Activated CD4-positive, alpha-beta T cell treated with anti-CD3 and anti-CD28 coated beads for 48 hours (primary cell): Measurements from ENCODE around the gene LEP.

ENCODE experiments used
- DNase-seq: peaks from one replicate; pipeline ENCODE4 v3.0.0-alpha.2; 2020

Gene LEP

DNA sequence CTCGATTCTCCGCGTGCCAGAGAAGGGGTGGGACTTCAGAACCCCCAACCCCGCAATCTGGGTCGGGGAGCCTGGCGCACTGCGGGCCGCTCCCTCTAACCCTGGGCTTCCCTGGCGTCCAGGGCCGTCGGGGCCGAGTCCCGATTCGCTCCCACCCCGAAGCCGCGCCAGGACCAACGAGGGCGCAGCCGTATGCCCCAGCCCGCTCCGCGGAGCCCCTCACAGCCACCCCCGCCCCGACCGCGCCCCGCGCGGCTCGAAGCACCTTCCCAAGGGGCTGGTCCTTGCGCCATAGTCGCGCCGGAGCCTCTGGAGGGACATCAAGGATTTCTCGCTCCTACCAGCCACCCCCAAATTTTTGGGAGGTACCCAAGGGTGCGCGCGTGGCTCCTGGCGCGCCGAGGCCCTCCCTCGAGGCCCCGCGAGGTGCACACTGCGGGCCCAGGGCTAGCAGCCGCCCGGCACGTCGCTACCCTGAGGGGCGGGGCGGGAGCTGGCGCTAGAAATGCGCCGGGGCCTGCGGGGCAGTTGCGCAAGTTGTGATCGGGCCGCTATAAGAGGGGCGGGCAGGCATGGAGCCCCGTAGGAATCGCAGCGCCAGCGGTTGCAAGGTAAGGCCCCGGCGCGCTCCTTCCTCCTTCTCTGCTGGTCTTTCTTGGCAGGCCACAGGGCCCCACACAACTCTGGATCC lies at the start of gene LEP:
TSS of gene LEP (plus strand) at position 583 of the 691 bp plus-strand sequence. CDS start 10,741 bp downstream, outside the sequence.
- no peak for DNase-seq

- DNase-seq, result no peak
Observed at GRCh38 chr7:128192497-128193142, 48.5 kb upstream of the LEP start.

DNA sequence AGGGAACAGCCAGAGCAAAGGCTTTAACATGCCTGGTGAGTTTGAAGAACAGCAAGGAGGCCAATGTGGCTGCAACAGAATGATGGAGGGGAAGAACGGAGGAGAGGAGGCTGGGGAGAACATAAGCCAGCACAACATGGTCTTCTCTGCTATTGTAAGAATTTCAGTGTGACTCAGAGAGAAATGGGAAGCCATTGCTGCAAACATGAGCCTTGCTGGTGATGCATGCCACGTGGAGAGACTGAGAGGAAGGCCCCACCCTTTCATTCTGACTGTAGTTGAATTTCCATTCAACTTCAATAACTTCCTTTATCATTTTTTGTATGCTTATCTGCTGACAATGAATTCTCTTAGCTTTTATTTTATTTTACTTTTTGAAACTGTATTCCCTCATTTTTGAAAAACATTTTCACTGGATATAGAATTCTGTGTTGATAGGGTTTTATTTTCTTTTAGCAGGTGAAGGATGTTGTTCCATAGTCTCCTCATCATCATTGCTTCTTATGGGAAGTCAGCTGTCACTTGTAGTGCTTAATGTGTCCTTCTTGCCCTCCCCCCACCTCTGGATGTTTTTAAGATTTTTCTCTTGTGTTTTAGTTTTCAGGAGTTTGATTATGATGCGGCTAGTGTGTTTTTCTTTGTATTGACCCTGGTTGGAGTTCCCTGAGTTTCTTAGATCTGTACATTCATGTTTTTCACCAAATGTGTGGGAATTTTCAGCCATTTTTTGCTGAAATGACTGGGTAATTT lies 46.4 kb upstream of the LEP start:
- peak; percentile 27 for DNase-seq

DNA sequence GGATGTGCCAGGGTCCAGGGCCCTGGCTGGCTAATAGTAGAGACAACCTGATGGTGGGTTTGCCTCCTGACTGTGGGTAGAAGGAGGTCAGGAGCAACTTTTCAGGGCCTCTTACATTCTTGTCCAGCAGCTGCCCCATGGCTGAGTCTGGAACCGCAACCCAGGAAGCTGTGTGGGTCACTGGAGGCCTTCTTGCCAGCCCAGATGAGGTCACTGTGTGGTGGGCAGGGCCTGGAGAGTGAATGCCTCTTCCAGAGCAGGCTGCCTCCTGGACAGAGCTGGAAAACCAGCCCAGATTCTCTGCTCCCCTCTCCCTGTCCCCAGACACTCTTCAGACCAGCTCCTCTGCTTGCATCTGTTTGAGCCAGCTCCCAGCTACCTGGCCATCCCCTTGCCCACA lies 43.5 kb upstream of the LEP start:
- no peak for DNase-seq

DNA sequence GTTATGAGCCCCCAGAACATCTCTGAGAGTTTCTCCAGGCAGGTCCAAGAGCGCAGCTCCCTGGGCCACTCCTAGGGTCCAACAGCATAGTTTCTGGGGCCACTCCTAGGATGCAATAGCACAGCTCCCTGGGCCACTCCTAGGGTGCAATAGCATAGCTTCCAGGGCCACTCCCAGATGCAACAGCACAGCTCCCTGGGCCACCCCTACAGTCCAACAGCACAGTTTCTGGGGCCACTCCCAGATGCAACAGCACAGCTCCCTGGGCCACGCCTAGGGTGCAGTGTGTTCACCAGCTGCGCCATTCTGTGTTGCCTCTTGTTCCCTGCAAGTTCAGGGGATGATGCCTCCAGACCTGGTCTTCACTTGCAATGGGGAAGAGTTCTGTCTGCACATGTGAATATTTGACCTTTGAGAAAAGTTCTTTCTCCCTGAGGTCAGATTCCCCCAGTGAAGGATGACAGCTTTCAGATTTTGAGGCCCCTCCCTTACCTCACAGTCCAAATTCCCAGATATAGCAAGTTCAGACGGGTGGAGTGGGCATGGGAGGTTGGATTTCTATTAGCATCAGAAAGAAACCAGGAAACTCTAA lies 43.0 kb upstream of the LEP start:
- no peak for DNase-seq

GRCh38 chr7:128200376-128200775 lies 40.7 kb upstream of the LEP start:
- no peak for DNase-seq

DNA sequence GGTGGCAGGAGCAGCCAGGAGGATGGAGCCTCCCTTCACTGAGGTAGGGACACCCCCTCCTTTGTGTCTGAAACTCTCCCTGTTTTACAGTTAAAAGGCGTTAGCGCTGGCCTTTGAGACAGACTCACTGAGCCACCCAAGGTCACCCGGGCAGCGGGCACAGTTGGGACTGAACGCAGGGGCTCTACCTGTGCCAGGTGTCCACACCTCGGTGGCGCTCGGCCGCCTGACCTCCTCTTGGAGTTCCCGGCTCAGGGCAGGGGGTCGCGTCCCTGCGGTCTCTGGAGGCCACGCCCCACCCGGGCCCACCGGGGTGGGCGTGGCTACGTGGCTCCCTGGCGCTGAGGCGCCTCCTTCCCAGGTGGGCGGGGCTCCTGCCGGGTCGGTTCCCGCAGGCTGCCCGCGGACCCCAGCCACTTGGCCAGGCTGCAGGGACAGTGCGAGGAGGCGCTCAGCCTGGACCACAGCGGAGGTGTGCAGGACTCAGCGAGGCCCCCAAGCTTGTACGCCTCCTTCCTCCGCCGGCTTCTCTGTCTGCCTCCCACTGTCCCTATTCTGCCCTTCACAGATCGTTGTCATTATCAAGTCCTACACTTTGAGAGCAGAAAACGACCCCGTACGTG lies 39.9 kb upstream of the LEP start:
- peak; percentile 10 for DNase-seq

DNA sequence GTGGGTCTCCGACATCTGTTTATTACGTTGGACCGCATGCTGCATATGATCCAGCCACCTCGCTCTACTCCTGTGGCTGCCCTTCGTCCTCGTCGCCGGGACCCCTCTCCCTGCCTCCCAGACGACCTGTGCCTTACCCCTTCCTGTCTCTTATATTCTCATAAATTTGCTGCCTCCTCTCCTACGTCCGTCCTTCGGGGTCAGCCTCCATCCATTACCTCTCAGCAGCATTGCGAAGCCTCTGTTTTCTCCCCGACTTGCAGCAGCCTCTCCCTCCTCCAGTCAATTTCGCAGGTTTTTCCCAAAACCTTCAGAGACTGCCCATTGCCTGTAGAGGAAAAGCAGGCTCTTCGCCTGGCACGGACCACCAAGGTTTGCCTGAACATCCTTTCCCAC lies 39.4 kb upstream of the LEP start:
- no peak for DNase-seq

DNA sequence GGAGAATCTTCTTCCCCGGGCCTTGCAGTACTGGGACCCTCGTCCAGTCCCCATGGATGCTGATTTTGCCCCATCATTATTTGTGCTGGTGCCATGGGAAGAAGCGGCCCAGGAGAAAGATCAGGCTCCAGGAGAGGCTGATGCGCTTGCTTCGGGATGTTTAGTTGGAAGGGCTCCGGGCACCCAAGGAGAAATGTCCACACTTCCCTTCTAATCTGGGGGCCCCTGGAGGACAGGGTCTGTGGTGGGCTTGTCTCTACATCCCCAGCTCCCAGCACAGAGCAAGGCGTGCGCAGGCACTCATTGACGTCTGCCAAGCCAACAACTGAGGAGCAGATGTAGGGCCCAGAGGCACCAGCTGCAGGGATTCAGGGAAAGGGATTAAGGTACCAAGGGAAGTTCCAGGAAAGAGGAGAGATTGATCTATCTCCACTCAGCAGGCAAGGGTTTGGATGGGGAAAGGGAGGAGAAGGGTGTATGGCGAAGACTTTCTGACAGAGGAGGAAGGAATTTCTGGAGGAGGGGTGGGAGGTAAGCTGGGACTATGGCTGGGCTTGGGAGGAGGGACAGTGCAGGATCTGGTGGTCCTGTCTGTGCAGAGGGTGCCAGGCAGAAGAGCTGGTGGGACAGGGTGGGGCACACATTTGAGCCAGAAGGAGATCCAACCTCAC lies 38.7 kb upstream of the LEP start:
- no peak for DNase-seq

DNA sequence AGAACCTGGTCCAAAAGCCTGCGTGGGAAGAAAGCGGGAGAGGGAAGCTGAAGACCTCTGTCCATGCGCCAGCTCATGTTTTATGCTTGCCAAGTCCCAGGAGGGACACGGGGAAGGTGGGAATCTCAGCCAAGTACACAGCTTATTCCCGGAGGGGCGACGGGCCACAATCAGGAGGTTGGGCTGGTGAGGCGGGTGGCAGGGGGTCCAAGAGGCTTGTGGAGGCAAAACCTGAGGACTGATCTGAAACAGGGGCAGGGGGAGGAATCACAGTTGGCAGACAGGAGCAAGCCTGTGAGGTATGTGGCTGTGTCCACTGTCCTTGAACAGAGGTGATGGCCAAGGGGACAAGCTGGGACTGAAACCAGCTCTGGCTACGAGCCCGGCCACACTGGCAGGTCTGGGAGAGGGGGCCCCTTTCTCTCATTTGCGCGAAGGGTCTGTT lies 38.0 kb upstream of the LEP start:
- DNase-seq, result no peak

- DNase-seq, result no peak
Observed at GRCh38 chr7:128203710-128204214, 37.3 kb upstream of the LEP start.

GRCh38 chr7:128204455-128204854 lies 36.6 kb upstream of the LEP start:
- no peak for DNase-seq

GRCh38 chr7:128205068-128205467 lies 36.0 kb upstream of the LEP start:
- DNase-seq, result no peak

DNA sequence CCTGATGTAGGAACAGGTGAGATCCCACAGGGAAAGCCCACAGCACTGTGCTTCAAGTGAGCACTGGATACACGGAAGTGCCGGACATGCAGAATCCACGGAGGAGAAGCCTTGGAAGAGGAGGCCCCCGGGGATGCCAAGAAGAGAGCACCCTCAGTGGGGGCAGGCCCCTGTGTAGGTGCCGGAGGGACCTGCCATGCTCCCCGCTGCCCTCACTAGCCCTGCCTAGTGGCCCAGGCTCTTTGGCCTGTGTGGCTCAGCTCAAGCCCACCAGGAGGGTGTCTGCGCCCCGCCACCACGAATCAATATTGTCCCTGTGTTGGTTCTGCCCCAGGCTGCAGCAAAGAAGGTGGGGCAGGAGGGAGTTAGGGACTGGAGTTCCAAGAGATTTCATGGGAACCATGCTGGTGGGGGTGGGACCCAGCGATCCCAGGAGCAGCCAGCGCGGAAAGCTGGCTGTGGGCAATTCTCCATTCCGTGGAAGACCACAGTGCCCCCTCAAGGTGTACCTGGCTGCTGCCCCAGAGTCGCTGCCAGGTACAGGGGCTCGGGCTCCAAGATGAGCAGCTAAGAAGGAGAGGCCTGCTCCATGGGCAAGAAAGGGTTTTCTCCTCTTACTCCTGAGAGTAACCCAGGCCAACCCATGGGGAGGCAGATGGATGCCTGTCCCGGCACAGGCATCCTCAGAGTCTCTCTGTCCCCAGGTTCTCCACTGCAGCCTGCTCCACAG lies 34.9 kb upstream of the LEP start:
- DNase-seq, result no peak

DNA sequence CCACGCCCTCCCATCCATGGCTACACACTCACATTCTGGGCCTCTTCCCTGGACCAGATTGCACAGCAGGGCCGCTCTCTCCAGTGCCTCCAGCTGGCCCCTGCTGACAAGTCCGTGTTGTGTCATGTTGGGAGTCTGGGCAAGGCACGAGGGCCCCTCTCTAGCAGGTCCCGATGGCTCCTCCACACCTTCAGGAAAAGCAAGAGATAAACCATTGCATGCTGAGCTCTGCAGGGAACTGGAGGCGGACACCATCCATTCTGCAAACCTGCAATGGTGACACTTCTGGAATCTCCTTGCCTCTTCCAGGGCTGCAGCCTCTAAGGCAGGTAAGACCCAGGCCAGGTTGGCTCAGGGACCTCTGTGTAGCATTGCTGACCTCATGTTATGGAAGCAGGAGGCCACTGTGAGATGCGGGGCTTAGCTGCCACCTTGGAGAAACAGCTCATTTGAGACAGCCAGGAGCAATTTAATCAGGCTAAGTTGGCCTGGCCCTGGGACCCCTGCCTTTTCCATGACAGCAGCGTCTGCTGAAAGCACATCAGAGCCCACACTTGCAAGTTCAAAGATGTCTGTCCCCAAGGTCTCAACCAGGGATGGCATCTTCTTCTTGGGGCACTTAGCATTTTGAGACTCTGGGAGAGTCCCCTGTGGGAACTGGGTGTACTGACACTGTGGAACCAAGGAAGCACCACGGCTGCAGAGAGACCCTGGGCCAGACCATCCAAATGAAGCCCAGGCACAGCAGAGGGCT lies 34.2 kb upstream of the LEP start:
- no peak for DNase-seq

GRCh38 chr7:128207609-128208008 lies 33.5 kb upstream of the LEP start:
- no peak for DNase-seq

GRCh38 chr7:128209229-128210035 lies 31.6 kb upstream of the LEP start:
- peak; percentile 77 for DNase-seq

DNA sequence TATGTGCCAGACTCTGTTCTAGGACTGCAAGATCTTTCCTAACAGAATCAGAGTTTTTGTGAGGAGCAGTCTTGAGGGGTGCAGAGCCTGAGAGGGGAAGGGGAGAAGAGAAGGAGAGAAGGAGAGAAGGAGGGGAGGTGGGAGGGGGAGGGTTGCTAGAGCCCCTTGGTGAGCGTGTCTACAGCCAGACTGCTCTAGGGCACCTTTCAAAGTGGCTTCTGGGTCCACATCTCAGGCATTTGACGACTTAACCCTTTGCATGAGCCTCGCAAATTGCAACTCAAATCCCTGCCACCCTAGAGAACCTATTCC lies 31.1 kb upstream of the LEP start:
- DNase-seq, result no peak

GRCh38 chr7:128210590-128211570 lies 30.2 kb upstream of the LEP start:
- no peak for DNase-seq
